SK-N-SH (cell line): ENCODE results near the gene PABPN1L. TPM values are rescaled to one million over a fixed set of nuclear protein-coding genes. Genes with fewer than 3 reads are reported as not detected.

Source experiments
- CTCF ChIA-PET: fragments of 300-600, 350-600 bp; formaldehyde crosslinking; extraction: SDS; loops from one replicate; lab custom pipeline; 2021; lab: Yijun Ruan, JAX
- POLR2A ChIA-PET: fragments of 350-600 bp; sonication (Branson Sonifier 250); formaldehyde crosslinking; extraction: SDS; loops from one replicate; lab custom pipeline; 2020; ENCODE audit warnings: antibody characterized with exemption, inconsistent platforms; lab: Yijun Ruan, JAX
- DNase-seq: peaks from one replicate; pipeline ENCODE4 v3.0.0; 2012
- H2AFZ ChIP-seq: fragments of 200-600 bp; sonication (generic); 2 replicates; pipeline ENCODE4 v1.8.1; 2016; ENCODE audit warnings: antibody characterized with exemption, mild to moderate bottlenecking, low read depth
- H3F3A ChIP-seq: fragments of 200-600 bp; sonication (generic); replicated peaks from 2 replicates; pipeline ENCODE3; 2016; ENCODE audit warnings: antibody characterized with exemption, mild to moderate bottlenecking; ENCODE audit not compliant: insufficient read depth
- H3K27ac ChIP-seq, 2 experiments: fragments of 200-500 bp in 1 of 2; fragments of 200-600 bp in 1 of 2; sonication (Bioruptor generic) in 1 of 2; sonication (generic), shearing (Covaris generic) in 1 of 2; 2 replicates each; pipeline versions ENCODE4 v1.5.1 to v1.6.1; 2014 to 2016; ENCODE audit warnings: low read depth in 2 of 2, inconsistent platforms in 1 of 2, low read length in 1 of 2, mild to moderate bottlenecking in 1 of 2, mixed read lengths in 1 of 2
- H3K27me3 ChIP-seq: fragments of 200-600 bp; sonication (generic), shearing (Covaris generic); 2 replicates; pipeline ENCODE4 v1.6.1; 2016; ENCODE audit warnings: mixed run types; ENCODE audit not compliant: insufficient read depth
- H3K36me3 ChIP-seq, 2 experiments: fragments of 200-500 bp in 1 of 2; fragments of 200-600 bp in 1 of 2; sonication (Bioruptor generic) in 1 of 2; sonication (generic) in 1 of 2; replicated peaks in 1 of 2; 2 replicates each; pipeline versions ENCODE3 to v1.5.1; 2014 to 2016; ENCODE audit warnings: low read length in 1 of 2, mild to moderate bottlenecking in 1 of 2; ENCODE audit not compliant: insufficient read depth in 2 of 2, control insufficient read depth in 1 of 2
- H3K4me1 ChIP-seq, 2 experiments: fragments of 200-500 bp in 1 of 2; fragments of 200-600 bp in 1 of 2; sonication (Bioruptor generic) in 1 of 2; sonication (generic), shearing (Covaris generic) in 1 of 2; 2 replicates each; pipeline versions ENCODE4 v1.5.1 to v1.6.1; 2014 to 2016; ENCODE audit warnings: low read depth in 1 of 2, low read length in 1 of 2, mixed run types in 1 of 2; ENCODE audit not compliant: insufficient read depth in 2 of 2, control insufficient read depth in 1 of 2
- H3K4me2 ChIP-seq: fragments of 200-600 bp; sonication (generic), shearing (Covaris generic); 2 replicates; pipeline ENCODE4 v1.6.1; 2017; ENCODE audit warnings: mixed run types
- H3K4me3 ChIP-seq, 2 experiments: fragments of 200-500 bp in 1 of 2; fragments of 200-600 bp in 1 of 2; sonication (Bioruptor generic) in 1 of 2; sonication (generic), shearing (Covaris generic) in 1 of 2; 2 replicates each; pipeline versions ENCODE4 v1.5.1 to v1.8.1; 2014 to 2016; ENCODE audit warnings: low read depth in 2 of 2, inconsistent platforms in 1 of 2, low read length in 1 of 2, mild to moderate bottlenecking in 1 of 2, mixed read lengths in 1 of 2, moderate library complexity in 1 of 2
- H3K79me2 ChIP-seq: fragments of 200-600 bp; sonication (generic); 2 replicates; pipeline ENCODE4 v1.8.1; 2017; ENCODE audit warnings: mild to moderate bottlenecking; ENCODE audit not compliant: insufficient read depth
- H3K9ac ChIP-seq: fragments of 200-600 bp; sonication (generic); 2 replicates; pipeline ENCODE4 v1.6.1; 2017; ENCODE audit warnings: mixed run types
- H3K9me2 ChIP-seq: fragments of 200-600 bp; sonication (generic); 2 replicates; pipeline ENCODE4 v1.6.1; 2017; ENCODE audit warnings: mixed run types
- H3K9me3 ChIP-seq: fragments of 200-600 bp; sonication (generic); 2 replicates; pipeline ENCODE4 v1.6.1; 2017; ENCODE audit warnings: mixed run types, mild to moderate bottlenecking, moderate library complexity
- H4K20me1 ChIP-seq: fragments of 200-600 bp; sonication (generic); 2 replicates; pipeline ENCODE4 v1.6.1; 2017; ENCODE audit warnings: mild to moderate bottlenecking, mixed run types; ENCODE audit not compliant: insufficient read depth
- ELF1 ChIP-seq: IDR thresholded peaks from 2 replicates; pipeline ENCODE4 v1.4.0; 2012
- EP300 ChIP-seq, 2 experiments: IDR thresholded peaks; 2 replicates each; pipeline versions ENCODE4 v1.4.0 to v1.6.1; 2012; ENCODE audit warnings: borderline replicate concordance in 1 of 2, low read depth in 1 of 2, low read length in 1 of 2
- FOXJ3 ChIP-seq: sonication (generic); formaldehyde crosslinking; IDR thresholded peaks from 2 replicates; pipeline ENCODE4 v1.5.1; 2020; ENCODE audit warnings: mild to moderate bottlenecking, missing genetic modification reagents
- MXI1 ChIP-seq: IDR thresholded peaks from 2 replicates; pipeline ENCODE4 v1.6.1; 2012; ENCODE audit warnings: mild to moderate bottlenecking, low read depth, low read length, improper control_type of control experiment
- RAD21 ChIP-seq: IDR thresholded peaks from 2 replicates; pipeline ENCODE4 v1.6.1; 2012; ENCODE audit warnings: mild to moderate bottlenecking, low read length
- RCOR1 ChIP-seq: fragments of 150-350 bp; IDR thresholded peaks from 2 replicates; pipeline ENCODE4 v1.6.1; 2017; ENCODE audit warnings: antibody characterized with exemption, low read length
- SMC3 ChIP-seq: IDR thresholded peaks from 2 replicates; pipeline ENCODE4 v1.6.1; 2012; ENCODE audit warnings: low read depth, low read length, improper control_type of control experiment
- YY1 ChIP-seq: IDR thresholded peaks from 2 replicates; pipeline ENCODE4 v1.4.0; 2012; ENCODE audit warnings: low read depth, mild to moderate bottlenecking
- WGBS: methylation state at CpG from one replicate; pipeline ENCODE4 v1.1.6; 2017; ENCODE audit warnings: low lambda C conversion rate; 5-methylcytosine and 5-hydroxymethylcytosine counted together
- polyA plus RNA-seq, 3 experiments: library from polyadenylated mRNA; depleted of rRNA; stranded (reverse); fragments of >200 nt; gene quantifications; 2 replicates each; pipeline ENCODE4 v1.2.3, GENCODE V29; 2012
- TF ChIP-seq, protein P1 (sequence below): fragments of 150-350 bp; IDR thresholded peaks from 2 replicates; pipeline ENCODE4 v1.6.1; 2016; ENCODE audit warnings: mild to moderate bottlenecking, low read depth, low read length
- TF ChIP-seq, protein P2 (sequence below): fragments of 150-350 bp; IDR thresholded peaks from 2 replicates; pipeline ENCODE4 v1.6.1; 2017; ENCODE audit warnings: antibody characterized with exemption, low read length, low read depth, borderline replicate concordance

The PABPN1L gene
- polyA plus RNA-seq, 1 of the 3 experiments (the other 2 are of a cell fraction): not detected

DNA sequence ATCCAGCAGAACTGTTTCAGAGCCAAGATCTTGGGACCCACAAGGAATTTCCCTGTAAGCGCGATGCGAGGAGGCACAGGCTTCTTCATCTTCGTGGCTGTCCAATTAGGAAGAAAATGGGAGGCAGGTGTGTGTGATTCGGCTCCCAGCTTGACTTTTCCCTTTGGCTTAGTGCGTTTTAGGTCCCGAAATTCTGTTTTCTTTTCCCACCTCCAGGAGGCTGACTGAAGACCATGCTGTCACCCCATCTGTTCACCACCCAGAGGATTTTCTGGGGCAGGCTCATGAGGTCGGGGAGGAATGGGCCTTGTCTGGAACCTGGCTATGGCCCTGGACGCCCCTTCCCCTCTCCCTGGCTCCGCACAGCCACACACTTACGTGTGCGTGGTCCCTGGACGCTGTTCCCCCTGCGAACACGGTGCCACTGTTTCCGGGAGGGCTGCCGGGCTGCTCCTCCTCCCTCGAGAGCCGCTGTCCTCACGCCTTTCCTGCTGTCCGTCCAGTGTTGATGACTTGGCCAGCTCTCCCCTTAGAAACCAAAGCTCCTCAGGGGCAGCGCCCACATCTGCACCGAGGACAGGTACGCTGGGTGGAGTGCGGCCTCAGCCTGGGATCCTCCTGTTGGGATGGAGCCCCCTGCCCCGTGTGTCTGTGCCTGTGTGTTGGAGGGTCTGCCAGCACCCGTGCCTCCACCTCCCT, 2.7 kb upstream of the PABPN1L start (continued):
- TF ChIP-seq YY1: no peak

DNA sequence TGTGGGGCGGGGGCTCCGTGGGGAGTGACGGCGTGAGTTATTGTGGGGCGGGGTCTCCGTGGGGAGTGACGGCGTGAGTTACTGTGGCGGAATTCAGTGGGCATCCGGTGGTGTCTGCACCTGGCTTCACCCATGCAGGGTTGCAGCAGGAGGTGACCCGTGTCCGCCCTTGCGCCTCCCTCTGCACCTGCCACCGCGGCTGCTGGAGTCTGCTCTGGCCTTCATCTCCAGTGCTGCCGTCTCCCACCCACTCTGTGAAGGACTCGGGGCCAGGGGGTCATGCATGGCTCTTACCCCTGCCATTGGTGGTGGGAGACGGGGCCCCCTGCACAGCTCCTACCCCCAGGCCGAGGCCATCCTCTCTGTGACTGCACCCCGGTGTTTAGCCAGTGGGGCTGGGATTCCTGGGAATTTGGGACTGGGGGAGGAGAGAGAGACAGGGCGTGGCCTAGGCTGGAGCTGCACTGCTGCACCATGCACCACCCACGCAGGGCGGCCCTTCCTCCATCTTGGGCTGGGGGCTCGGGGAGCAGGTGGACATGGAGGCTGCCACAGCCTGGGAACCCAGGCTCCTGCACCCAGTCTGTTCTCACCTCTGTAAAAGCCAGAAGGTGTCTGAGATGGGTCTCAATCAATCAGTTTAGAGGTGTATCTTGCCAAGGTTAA, 1.3 kb upstream of the PABPN1L start:
- 27% methylated on average over 18 of the region's 24 CpGs for WGBS
- Histone ChIP-seq H3K9me3 (no peaks in the 10 kb centered on the region), H3K27ac (no peak overlapping the region), H3F3A (no peaks in the 10 kb centered on the region), H3K27me3 (peaks cover 50% of the 10 kb centered on the region), H3K4me1 (no peaks in the 10 kb centered on the region; a peak in 1 of 4 replicates), H2AFZ (no peak overlapping the region), H3K4me2 (no peak overlapping the region), H3K79me2 (no peaks in the 10 kb centered on the region), H3K36me3 (no peaks in the 10 kb centered on the region), H3K4me3 (no peak overlapping the region), H4K20me1 (no peaks in the 10 kb centered on the region)
- CTCF ChIA-PET: interaction anchor here (1.6 to 3.0 kb wide), 2 partner anchors 10 to 12 kb away, joined by 3 to 11 read pairs; no protein-coding TSS in a partner anchor
- POLR2A ChIA-PET: no interaction called here
- DNase-seq: no peak
- TF ChIP-seq RCOR1: no peak
- TF ChIP-seq SMC3: no peak
- no peak for TF ChIP-seq FOXJ3
- TF ChIP-seq ELF1: no peak
- no peak for TF ChIP-seq EP300 (IDR thresholded peaks at IDR 0.05; ENCODE audit: borderline replicate concordance in 1 of 2, low read depth in 1 of 2, low read length in 1 of 2)
- TF ChIP-seq, all 33 proteins: peak for 0
- no peaks in the 10 kb centered on the region for H3K9me2 ChIP-seq
- H3K9ac ChIP-seq: no peak overlapping the region

DNA sequence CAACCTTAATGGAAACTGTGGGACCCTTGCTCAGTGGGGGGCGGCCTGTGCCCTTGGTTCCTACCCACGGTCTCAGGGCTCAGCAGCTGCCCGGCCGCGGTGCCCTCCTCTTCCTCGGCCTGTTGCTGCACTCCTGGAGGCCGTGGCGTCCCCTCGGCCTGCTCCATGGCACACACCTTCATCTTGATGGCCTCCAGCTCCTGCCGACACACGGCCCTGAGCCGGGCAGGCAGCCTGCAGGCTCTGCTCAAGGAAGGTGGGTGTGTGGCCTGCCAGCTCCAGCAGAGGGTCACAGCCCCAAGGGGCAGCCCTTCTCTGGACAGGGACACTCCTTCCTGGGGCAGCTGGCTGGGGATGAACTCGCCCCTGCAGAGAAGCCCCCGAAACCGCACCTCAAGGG, 718 bp downstream of the PABPN1L start:
- ChIA-PET CTCF (interaction anchor here (0.9 to 1.6 kb wide), 3 partner anchors 8 to 302 kb away, joined by 3 to 5 read pairs (median 4); partner anchors contain the start of genes GALNS and TRAPPC2L), POLR2A (no interaction called here)
- H3K9me2 ChIP-seq: no peaks in the 10 kb centered on the region
- H2AFZ ChIP-seq: no peak overlapping the region
- H3K27me3 ChIP-seq: peaks cover 35% of the 10 kb centered on the region
- no peaks in the 10 kb centered on the region; a peak in 1 of 4 replicates for H3K4me1 ChIP-seq
- 100% methylated on average over 2 of the region's 15 CpGs for WGBS
- no peak overlapping the region for H3K4me2 ChIP-seq
- H4K20me1 ChIP-seq: no peaks in the 10 kb centered on the region
- TF ChIP-seq FOXJ3 (no peak), RAD21 (no peak), MXI1 (no peak), YY1 (no peak)
- TF ChIP-seq, protein P1, sequence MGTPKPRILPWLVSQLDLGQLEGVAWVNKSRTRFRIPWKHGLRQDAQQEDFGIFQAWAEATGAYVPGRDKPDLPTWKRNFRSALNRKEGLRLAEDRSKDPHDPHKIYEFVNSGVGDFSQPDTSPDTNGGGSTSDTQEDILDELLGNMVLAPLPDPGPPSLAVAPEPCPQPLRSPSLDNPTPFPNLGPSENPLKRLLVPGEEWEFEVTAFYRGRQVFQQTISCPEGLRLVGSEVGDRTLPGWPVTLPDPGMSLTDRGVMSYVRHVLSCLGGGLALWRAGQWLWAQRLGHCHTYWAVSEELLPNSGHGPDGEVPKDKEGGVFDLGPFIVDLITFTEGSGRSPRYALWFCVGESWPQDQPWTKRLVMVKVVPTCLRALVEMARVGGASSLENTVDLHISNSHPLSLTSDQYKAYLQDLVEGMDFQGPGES: no peak
- TF ChIP-seq, protein P2, sequence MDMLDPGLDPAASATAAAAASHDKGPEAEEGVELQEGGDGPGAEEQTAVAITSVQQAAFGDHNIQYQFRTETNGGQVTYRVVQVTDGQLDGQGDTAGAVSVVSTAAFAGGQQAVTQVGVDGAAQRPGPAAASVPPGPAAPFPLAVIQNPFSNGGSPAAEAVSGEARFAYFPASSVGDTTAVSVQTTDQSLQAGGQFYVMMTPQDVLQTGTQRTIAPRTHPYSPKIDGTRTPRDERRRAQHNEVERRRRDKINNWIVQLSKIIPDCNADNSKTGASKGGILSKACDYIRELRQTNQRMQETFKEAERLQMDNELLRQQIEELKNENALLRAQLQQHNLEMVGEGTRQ: no peak
- peaks cover 0 to 10% of the 10 kb centered on the region in 2 experiments for H3K36me3 ChIP-seq
- H3K9me3 ChIP-seq: no peaks in the 10 kb centered on the region
- no peaks in the 10 kb centered on the region for H3F3A ChIP-seq
- H3K9ac ChIP-seq: no peak overlapping the region
- no peaks in the 10 kb centered on the region for H3K79me2 ChIP-seq
- H3K4me3 ChIP-seq: no peak overlapping the region
- H3K27ac ChIP-seq: no peak overlapping the region
- no peak for DNase-seq
